Measurements from ENCODE around the gene VSIG10L2.

Gene VSIG10L2

DNA sequence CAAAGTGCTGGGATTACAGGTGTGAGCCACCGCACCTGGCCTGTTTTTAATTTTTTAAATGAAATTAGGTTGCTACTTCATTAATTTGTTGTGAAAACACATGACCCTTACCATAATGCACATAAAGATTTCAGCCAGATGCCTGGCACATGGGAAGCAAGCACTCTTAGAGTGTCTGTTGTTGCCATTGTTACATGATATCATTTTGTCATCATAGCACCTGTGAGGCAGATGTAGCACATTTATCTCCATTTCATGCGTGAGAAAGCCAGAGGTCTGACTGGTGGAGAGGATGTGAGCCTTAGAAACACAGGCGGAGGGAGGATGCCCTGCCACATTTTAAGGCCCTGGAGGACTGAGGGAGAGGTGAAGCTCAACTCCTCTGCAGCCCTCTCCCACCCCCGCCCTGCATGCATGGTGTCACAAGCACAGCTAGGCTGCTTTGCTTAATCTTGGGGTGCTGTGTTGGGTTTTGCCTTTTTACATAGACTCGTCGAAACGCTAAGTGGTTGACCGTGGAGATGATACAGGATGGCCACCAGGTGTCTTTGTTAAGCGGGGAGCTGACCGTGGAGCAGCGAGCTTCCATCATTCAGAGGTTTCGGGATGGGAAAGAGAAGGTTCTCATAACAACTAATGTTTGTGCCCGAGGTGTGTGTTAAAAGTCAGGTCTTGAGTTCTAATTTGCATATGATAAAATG lies 27.6 kb upstream of the VSIG10L2 start:
- H3K27me3 ChIP-seq (ENCODE audit: control insufficient read depth, insufficient read depth, low read length), result no peaks in the 10 kb centered on the region
- H3K4me3 ChIP-seq (ENCODE audit: low read depth, low read length), result no peak overlapping the region
- no peaks in the 10 kb centered on the region for H3K4me1 ChIP-seq (ENCODE audit: control insufficient read depth, insufficient read depth, low read length)
- H3K9ac ChIP-seq (ENCODE audit: low read depth, low read length), result no peak overlapping the region
- no peaks in the 10 kb centered on the region for H3K36me3 ChIP-seq (ENCODE audit: control insufficient read depth, insufficient read depth, low read length)
- H3K9me3 ChIP-seq (ENCODE audit: control insufficient read depth, insufficient read depth, low read length), result no peaks in the 10 kb centered on the region
- H3K27ac ChIP-seq (ENCODE audit: low read depth, low read length), result no peak overlapping the region

DNA sequence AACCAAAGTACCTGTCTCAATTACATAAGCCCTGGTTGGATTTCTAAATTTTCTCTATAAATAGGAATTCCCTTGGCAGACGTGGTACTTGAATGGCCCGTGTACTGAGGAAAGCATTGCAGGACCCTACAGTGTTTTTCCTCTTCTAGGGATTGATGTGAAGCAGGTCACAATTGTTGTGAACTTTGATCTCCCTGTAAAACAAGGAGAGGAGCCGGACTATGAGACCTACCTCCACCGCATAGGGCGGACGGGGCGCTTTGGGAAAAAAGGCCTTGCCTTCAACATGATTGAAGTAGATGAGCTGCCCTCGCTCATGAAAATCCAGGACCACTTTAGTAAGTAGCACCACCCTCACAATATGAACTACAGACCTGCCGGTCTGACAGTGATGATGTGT lies 24.8 kb upstream of the VSIG10L2 start:
- peaks cover 2% of the 10 kb centered on the region; the same call in 1 of the 2 replicates for H3K4me1 ChIP-seq (ENCODE audit: control insufficient read depth, insufficient read depth, low read length)
- no peak overlapping the region for H3K9ac ChIP-seq (ENCODE audit: low read depth, low read length)
- H3K9me3 ChIP-seq (ENCODE audit: control insufficient read depth, insufficient read depth, low read length), result no peaks in the 10 kb centered on the region
- H3K36me3 ChIP-seq (ENCODE audit: control insufficient read depth, insufficient read depth, low read length), result no peaks in the 10 kb centered on the region
- no peak overlapping the region for H3K27ac ChIP-seq (ENCODE audit: low read depth, low read length)
- no peaks in the 10 kb centered on the region for H3K27me3 ChIP-seq (ENCODE audit: control insufficient read depth, insufficient read depth, low read length)
- no peak overlapping the region for H3K4me3 ChIP-seq (ENCODE audit: low read depth, low read length)

DNA sequence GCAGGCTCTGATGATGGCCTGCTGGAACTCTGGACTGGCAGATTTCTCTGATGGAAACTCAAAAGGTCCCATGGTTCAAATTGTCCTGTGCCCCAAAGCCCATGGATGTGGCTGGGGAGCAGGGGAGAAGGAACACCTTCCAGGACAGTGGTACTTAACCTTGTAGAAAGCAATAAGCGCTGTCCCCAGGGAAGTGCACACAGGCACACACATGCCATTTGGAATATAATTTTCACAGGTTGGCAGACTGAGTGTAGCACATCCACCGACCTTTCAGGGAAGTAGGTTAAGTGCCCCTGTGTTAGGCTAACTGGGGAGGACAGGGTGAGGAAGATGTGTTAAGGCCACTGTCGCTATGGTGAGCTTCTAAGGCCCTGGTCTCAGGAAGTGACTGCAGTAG lies 23.7 kb upstream of the VSIG10L2 start:
- Histone ChIP-seq H3K4me1 (ENCODE audit: control insufficient read depth, insufficient read depth, low read length) (peaks cover 2% of the 10 kb centered on the region; the same call in 1 of the 2 replicates), H3K4me3 (ENCODE audit: low read depth, low read length) (no peak overlapping the region), H3K9ac (ENCODE audit: low read depth, low read length) (no peak overlapping the region), H3K9me3 (ENCODE audit: control insufficient read depth, insufficient read depth, low read length) (no peaks in the 10 kb centered on the region), H3K27me3 (ENCODE audit: control insufficient read depth, insufficient read depth, low read length) (no peaks in the 10 kb centered on the region), H3K27ac (ENCODE audit: low read depth, low read length) (no peak overlapping the region), H3K36me3 (ENCODE audit: control insufficient read depth, insufficient read depth, low read length) (no peaks in the 10 kb centered on the region)

DNA sequence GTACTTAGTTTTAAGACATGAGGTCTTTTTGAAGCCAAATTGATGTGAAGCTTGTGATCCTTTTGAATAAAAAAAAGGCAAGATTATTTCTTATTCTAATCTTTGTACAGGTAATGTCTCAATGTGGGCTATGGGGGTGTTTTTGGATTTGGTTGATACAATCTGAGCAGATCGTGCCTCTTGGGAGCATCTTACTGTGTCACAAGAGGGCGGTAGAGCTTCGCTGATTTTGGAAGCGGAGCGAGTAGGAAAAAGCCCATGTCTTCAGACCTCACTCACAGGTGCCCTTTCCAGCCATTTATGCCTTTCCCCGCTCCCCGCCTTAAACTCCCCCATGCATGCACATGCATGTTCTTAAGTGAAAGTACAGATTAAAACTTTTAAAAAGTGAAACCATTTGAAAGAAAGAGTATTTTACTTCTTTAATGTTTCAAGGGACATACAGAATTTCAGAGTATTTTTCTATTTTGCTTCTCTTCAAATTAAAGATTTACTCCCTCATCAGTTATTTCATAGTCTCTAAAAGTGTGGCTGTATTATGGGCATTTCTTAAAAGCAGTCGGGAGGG lies 22.7 kb upstream of the VSIG10L2 start:
- Histone ChIP-seq H3K27ac (ENCODE audit: low read depth, low read length) (no peak overlapping the region), H3K36me3 (ENCODE audit: control insufficient read depth, insufficient read depth, low read length) (no peaks in the 10 kb centered on the region), H3K4me1 (ENCODE audit: control insufficient read depth, insufficient read depth, low read length) (peaks cover 2% of the 10 kb centered on the region; the same call in 1 of the 2 replicates), H3K4me3 (ENCODE audit: low read depth, low read length) (no peak overlapping the region), H3K9ac (ENCODE audit: low read depth, low read length) (no peak overlapping the region), H3K9me3 (ENCODE audit: control insufficient read depth, insufficient read depth, low read length) (no peaks in the 10 kb centered on the region), H3K27me3 (ENCODE audit: control insufficient read depth, insufficient read depth, low read length) (no peaks in the 10 kb centered on the region)

DNA sequence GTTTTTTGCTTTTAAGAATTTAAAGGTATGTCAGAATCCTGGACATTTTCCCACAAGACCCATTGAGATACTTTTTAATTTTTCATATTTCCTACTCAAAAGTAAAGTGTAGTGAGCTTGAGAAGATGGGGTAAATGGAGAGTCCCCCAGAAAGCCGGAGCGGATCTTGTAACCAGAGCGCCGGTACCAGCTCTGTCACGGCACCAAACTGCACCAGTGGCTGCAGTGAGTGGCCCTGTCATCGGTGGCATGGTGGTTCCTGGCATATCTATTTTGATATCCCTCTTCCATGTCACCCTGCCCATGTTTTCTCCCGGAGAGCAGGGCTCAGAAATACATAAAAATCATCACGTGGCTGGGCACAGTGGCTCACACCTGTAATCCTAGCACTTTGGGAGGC lies 22.2 kb upstream of the VSIG10L2 start:
- H3K27ac ChIP-seq (ENCODE audit: low read depth, low read length), result no peak overlapping the region
- H3K4me3 ChIP-seq (ENCODE audit: low read depth, low read length), result no peak overlapping the region
- H3K27me3 ChIP-seq (ENCODE audit: control insufficient read depth, insufficient read depth, low read length), result no peaks in the 10 kb centered on the region
- H3K9ac ChIP-seq (ENCODE audit: low read depth, low read length), result no peak overlapping the region
- H3K9me3 ChIP-seq (ENCODE audit: control insufficient read depth, insufficient read depth, low read length), result no peaks in the 10 kb centered on the region
- peaks cover 2% of the 10 kb centered on the region; the same call in 1 of the 2 replicates for H3K4me1 ChIP-seq (ENCODE audit: control insufficient read depth, insufficient read depth, low read length)
- no peaks in the 10 kb centered on the region for H3K36me3 ChIP-seq (ENCODE audit: control insufficient read depth, insufficient read depth, low read length)

DNA sequence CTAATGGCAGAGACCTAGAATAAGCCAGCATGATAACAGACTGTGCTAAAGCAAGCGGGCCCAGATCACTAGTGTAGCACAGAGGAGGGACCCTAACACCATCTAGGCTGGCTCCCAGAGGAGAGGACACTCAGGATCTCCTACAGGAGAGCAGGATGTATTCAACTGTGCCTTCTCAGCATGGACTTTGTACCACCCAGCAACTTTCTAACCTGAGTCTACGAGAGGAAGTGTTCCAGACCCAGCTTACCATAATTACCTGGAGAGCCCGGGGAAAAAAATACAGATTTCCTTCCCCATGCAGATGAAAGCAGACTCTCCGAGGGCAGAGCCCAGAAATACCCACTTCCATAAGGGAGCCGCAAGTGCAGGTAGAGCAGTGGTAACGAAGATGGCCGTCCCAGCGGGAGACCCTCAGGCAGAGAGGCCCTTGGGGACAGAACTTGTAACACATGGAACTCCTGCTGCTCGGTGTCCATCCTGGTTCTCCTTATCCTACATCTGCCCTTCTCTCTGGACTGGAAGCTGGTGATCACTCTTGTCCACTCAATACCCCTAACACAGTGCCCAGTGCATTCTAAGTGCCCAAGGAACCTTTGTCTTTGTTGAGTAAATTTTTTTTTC lies 21.3 kb upstream of the VSIG10L2 start:
- no peaks in the 10 kb centered on the region for H3K36me3 ChIP-seq (ENCODE audit: control insufficient read depth, insufficient read depth, low read length)
- no peak overlapping the region for H3K27ac ChIP-seq (ENCODE audit: low read depth, low read length)
- no peaks in the 10 kb centered on the region for H3K9me3 ChIP-seq (ENCODE audit: control insufficient read depth, insufficient read depth, low read length)
- peaks cover 2% of the 10 kb centered on the region; the same call in 1 of the 2 replicates for H3K4me1 ChIP-seq (ENCODE audit: control insufficient read depth, insufficient read depth, low read length)
- no peak overlapping the region for H3K9ac ChIP-seq (ENCODE audit: low read depth, low read length)
- H3K4me3 ChIP-seq (ENCODE audit: low read depth, low read length), result no peak overlapping the region
- no peaks in the 10 kb centered on the region for H3K27me3 ChIP-seq (ENCODE audit: control insufficient read depth, insufficient read depth, low read length)

DNA sequence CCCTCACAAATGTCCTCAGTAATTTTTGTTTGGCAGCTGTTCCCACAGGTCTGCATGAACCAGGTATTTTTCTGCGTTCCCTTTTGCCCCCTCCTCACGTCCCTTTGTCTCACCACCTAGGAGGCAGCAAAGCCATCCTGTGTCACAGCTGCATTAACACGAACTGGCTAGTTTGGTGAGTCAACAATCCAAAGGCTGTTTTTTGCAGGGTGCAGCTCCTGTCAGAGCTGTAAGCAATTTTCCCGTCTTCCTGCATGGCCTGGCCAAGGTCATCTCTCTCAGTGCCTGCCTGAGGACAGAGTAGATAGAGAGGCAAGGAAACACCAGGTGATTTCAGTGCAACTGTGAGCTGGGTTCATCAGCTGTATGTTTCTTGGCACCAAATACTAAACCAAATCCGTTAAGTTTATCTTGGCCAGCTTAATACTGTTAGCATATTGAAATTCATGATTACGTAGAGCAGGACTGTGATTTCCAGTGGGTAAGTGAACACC lies 20.6 kb upstream of the VSIG10L2 start:
- Histone ChIP-seq H3K27me3 (ENCODE audit: control insufficient read depth, insufficient read depth, low read length) (no peaks in the 10 kb centered on the region), H3K4me1 (ENCODE audit: control insufficient read depth, insufficient read depth, low read length) (peaks cover 2% of the 10 kb centered on the region; the same call in 1 of the 2 replicates), H3K9me3 (ENCODE audit: control insufficient read depth, insufficient read depth, low read length) (no peaks in the 10 kb centered on the region), H3K36me3 (ENCODE audit: control insufficient read depth, insufficient read depth, low read length) (no peaks in the 10 kb centered on the region), H3K9ac (ENCODE audit: low read depth, low read length) (no peak overlapping the region), H3K4me3 (ENCODE audit: low read depth, low read length) (no peak overlapping the region), H3K27ac (ENCODE audit: low read depth, low read length) (no peak overlapping the region)

DNA sequence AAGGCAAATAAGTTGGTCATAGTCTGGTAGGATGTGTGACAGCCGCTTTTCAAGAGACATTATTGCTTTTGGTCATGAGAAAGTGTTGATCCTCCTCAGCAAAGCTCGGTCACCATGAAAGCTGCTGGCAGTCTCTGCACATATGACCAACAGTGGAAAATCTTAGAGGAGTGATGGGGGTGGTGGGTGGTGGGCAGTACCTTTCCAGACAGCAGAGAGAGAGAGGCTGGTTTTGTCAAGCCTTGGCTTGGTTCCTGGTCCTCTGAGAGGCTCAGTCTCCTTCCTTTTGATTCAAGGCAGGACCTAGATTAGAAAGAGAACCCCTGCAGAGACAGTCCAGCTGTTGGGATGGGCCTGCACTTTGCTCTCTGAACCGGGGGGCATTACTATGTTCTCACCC lies 20.0 kb upstream of the VSIG10L2 start:
- H3K27me3 ChIP-seq (ENCODE audit: control insufficient read depth, insufficient read depth, low read length), result no peaks in the 10 kb centered on the region

DNA sequence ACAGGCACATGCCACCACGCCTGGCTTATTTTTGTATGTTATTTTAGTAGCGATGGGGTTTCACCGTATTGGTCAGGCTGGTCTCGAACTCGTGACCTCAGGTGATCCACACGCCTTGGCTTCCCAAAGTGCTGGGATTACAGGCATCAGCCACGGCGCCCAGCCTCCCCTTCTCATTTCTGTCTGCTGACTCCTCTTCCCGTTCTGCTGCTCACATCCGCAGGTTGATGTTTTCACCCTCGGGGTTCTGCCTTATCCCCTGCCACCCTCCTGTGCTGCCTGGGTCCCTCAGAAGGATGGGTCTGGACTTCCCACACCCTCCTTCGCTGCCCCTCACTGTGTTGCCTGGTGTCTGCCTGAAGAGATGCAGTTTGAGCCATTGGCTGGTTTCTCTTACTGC lies 19.2 kb upstream of the VSIG10L2 start:
- no peaks in the 10 kb centered on the region for H3K27me3 ChIP-seq (ENCODE audit: control insufficient read depth, insufficient read depth, low read length)
- no peak overlapping the region for H3K9ac ChIP-seq (ENCODE audit: low read depth, low read length)
- H3K4me1 ChIP-seq (ENCODE audit: control insufficient read depth, insufficient read depth, low read length), result peaks cover 2% of the 10 kb centered on the region; the same call in 1 of the 2 replicates

More for the DNA sequence above, 20.0 kb upstream of the VSIG10L2 start:
- no peak overlapping the region for H3K27ac ChIP-seq (ENCODE audit: low read depth, low read length)
- H3K4me1 ChIP-seq (ENCODE audit: control insufficient read depth, insufficient read depth, low read length), result peaks cover 2% of the 10 kb centered on the region; the same call in 1 of the 2 replicates
- H3K9me3 ChIP-seq (ENCODE audit: control insufficient read depth, insufficient read depth, low read length), result no peaks in the 10 kb centered on the region
- H3K36me3 ChIP-seq (ENCODE audit: control insufficient read depth, insufficient read depth, low read length), result no peaks in the 10 kb centered on the region
- H3K4me3 ChIP-seq (ENCODE audit: low read depth, low read length), result no peak overlapping the region
- no peak overlapping the region for H3K9ac ChIP-seq (ENCODE audit: low read depth, low read length)

DNA sequence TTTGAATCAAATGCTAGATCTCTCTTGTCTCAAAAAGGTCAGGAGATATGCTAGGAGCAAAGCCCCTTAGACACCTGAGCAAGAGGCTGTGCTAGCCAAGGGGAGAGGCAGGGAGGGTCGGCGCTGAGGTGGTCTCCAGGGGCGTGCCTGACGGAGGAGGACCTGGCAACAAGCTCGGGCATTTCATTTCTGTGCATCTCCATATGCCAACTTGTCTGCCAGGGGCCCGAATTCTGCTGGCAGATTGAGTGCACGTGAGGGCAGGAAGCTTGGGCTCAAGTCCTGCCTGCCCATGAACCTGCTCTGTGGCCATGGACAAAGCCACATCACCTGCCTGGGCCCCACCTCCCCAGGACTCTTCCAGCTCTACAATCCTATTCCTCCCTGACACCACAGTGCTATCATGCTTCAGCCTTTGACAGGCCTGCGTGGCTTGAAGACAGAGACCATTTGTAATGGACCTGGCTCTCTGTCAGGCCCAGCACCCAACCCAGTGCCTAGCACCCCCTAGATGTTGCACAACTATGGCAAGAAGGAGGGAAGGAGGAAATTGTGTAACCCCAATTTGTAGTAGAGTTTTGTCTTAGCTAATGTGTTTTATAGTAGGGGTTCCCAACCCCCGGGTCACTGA lies 16.3 kb upstream of the VSIG10L2 start:
- H3K9ac ChIP-seq (ENCODE audit: low read depth, low read length), result no peak overlapping the region
- no peaks in the 10 kb centered on the region for H3K27me3 ChIP-seq (ENCODE audit: control insufficient read depth, insufficient read depth, low read length)
- H3K9me3 ChIP-seq (ENCODE audit: control insufficient read depth, insufficient read depth, low read length), result no peaks in the 10 kb centered on the region
- H3K4me3 ChIP-seq (ENCODE audit: low read depth, low read length), result no peak overlapping the region
- H3K36me3 ChIP-seq (ENCODE audit: control insufficient read depth, insufficient read depth, low read length), result no peaks in the 10 kb centered on the region
- H3K27ac ChIP-seq (ENCODE audit: low read depth, low read length), result no peak overlapping the region
- peaks cover 24% of the 10 kb centered on the region for H3K4me1 ChIP-seq (ENCODE audit: control insufficient read depth, insufficient read depth, low read length)

More for the DNA sequence above, 19.2 kb upstream of the VSIG10L2 start:
- Histone ChIP-seq H3K9me3 (ENCODE audit: control insufficient read depth, insufficient read depth, low read length) (no peaks in the 10 kb centered on the region), H3K36me3 (ENCODE audit: control insufficient read depth, insufficient read depth, low read length) (no peaks in the 10 kb centered on the region), H3K27ac (ENCODE audit: low read depth, low read length) (no peak overlapping the region), H3K4me3 (ENCODE audit: low read depth, low read length) (no peak overlapping the region)

DNA sequence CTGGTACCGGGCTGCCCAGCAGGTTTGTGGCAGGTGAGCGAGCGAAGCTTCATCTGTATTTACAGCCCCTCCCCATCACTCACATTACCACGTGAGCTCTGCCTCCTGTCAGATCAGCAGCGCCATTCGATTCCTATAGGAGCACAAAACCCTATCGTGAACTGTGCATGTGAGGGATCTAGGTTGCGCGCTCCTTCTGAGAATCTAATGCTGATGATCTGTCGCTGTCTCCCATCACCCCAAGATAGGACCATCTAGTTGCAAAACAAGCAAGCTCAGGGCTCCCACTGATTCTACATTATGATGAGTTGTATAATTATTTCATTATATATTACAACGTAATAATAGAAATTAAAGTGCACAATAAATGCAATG lies 15.8 kb upstream of the VSIG10L2 start:
- Histone ChIP-seq H3K9ac (ENCODE audit: low read depth, low read length) (no peak overlapping the region), H3K27me3 (ENCODE audit: control insufficient read depth, insufficient read depth, low read length) (no peaks in the 10 kb centered on the region), H3K4me1 (ENCODE audit: control insufficient read depth, insufficient read depth, low read length) (peaks cover 24% of the 10 kb centered on the region), H3K9me3 (ENCODE audit: control insufficient read depth, insufficient read depth, low read length) (no peaks in the 10 kb centered on the region), H3K4me3 (ENCODE audit: low read depth, low read length) (no peak overlapping the region), H3K27ac (ENCODE audit: low read depth, low read length) (no peak overlapping the region), H3K36me3 (ENCODE audit: control insufficient read depth, insufficient read depth, low read length) (no peaks in the 10 kb centered on the region)
